Activated CD8-positive, alpha-beta memory T cell treated with anti-CD3 and anti-CD28 coated beads for 24 hours (primary cell): Measurements from ENCODE around the gene ANAPC16.
"Not testable (repeated sequence)": the region's sequence is repeated elsewhere in the genome, so short reads cannot be mapped to it uniquely, and the experiment has no call there.

ENCODE experiments used
- DNase-seq: peaks from one replicate; pipeline ENCODE4 v3.0.0-alpha.2; 2020

The ANAPC16 gene

DNA sequence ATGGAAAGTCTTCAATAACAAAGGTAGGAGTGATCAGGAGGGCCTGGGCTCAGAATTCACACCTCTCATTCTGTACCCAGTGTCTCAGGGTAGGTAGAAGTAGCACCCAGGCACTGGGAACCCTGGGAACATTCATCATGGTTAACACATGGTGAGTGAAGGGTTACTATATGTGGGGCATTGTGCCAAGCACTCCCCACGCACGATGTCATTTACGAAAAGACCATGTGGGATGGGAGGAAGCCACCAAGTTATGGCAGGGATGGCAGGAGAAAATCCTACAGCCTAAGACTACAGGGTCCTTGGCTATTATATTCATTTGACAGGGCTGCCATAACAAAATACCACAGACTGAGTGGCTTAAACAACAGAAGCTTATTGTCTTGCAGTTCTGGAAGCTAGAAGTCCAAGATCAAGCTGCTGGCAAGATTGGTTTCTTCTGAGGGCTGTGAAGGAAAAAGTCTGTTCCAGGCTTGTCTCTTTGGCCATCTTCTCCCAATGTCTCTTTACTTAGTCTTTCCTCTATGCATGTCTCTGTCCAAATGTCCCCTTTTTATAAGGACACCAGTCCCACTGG is 30.2 kb downstream of the ANAPC16 start:
- DNase-seq = no peak

DNA sequence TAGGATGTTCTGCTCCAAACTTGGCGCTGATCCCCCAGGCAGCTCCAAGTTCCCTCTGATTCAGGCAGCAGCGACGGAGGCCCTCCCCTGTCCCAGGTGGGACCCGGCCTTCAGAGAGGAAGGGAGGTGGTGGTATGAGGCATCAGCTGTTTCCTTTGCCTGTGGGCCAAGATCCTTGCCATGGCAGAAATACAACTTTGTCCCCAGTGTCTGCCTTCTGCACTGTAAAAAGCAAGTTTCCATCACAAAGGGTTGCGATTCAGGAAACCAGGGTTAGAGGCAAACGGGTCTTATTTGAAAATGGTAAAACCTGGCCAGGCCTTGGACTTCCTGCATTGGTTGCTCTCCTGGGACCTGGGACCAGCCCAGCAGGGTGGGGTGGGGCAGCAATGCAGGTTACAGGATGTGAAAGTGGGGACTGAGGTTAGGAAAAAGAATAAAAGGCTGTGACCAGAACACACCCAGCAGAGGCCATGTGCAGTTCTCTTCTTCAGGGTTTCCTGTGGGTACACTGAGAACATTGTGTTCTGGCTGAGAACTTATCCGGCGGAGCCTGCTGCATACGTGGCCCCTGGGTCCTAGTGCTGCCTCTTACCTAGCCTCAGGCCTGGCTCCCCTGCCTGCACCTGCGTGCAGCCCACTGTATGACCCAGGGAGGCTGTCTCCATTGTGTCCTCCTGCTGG is 32.8 kb downstream of the ANAPC16 start:
- peak; percentile 83 for DNase-seq

DNA sequence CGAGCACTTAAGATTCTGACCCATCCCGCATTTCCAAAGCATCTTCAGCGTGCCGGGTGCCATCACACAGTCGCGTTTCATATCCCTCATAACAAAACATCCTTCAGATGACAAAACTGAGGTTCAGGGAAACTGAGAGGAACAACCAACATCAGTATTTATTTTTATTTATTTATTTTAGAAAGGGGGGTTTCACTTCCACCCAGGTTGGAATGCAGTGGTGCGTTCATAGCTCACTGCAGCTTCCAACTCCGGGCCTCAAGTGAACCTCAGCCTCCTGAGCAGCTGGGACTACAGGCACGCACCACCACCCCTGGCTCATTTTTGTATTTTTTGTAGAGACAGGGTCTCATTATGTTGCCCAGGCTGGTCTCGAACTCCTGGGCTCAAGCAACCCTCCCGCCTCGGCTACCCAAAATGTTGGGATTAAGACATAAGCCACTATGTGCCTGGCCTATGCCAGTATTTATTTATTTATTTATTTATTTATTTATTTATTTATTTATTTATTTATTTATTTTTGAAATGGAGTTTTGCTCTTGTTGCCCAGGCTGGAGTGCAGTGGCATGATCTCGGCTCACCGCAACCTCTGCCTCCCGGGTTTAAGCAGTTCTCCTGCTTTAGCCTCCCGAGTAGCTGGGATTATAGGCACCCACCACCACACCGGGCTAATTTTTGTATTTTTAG is 33.5 kb downstream of the ANAPC16 start:
- not testable (repeated sequence) for DNase-seq

DNA sequence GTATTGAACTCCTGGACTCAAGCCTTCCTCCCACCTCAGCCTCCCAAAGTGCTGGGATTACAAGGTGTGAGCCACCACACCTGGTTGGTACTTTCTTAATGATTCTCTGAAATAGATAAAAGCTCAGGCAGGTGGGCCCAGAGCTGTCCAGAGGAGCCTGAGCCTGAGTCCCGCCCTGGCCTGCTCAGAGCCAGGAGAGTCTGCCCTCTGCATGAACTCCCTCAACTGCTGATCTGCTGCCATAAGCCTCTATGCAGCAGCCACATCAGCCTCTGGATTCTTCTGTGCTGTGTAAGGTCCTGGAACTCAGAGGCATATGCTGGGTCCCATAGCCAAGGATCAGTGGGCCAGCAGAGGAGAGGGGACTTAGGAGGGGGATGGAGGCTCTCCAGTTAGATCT is 34.9 kb downstream of the ANAPC16 start:
- DNase-seq = no peak

DNA sequence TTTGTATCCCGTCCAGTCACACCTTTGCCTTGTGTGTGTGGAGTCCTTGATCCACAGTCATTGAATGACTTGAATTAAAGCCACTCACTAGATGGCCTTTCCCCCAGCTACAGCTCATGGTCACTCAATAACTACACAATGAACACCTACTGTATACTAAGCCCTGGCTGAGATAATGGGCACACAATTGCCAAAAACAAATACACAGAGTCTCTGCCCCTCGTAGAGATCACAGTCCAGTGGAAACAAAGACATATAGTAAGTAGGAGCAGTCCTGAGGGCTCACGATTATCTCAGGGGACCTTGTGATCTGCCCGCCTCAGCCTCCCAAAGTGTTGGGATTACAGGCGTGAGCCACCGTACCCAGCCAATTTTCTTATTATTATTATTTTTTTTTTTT is 35.8 kb downstream of the ANAPC16 start:
- DNase-seq = no peak

DNA sequence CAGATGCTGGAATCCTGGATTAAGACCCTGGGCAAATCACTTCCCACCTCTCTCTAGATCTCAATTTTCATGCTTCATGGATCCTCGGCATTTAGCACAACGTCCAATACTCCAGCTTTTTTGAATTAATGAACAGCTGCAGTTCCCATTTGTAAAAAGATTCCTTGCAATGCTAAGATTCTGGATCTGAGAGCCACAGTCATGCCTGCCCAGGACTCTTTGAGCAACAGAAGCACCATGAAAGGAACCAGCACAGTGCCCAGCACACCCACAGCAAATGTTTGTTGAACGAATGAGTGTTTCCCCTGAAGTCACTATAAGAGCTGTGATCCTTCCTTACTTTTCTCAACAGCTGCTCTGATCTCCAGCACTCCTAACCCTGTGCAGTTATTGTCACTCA is 37.2 kb downstream of the ANAPC16 start:
- no peak for DNase-seq

DNA sequence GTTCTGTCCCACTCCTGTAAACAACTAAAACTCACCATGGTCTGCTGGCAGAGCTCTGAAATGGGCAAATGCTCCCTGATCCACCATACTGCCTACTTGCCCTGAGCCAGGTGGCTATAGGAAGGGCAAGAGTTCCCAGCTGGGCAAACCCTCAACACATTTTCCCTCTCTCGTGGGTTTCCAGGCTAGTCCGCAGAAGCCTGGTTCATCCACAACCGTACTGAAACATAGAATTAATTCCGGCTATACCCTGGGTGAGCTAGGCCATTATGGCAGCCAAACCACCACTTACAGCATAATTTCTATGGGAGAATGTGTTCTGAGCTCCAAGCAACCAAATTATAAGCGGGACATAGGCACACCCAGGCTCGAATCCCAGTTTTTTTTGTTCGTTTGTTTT is 37.8 kb downstream of the ANAPC16 start:
- no peak for DNase-seq

DNA sequence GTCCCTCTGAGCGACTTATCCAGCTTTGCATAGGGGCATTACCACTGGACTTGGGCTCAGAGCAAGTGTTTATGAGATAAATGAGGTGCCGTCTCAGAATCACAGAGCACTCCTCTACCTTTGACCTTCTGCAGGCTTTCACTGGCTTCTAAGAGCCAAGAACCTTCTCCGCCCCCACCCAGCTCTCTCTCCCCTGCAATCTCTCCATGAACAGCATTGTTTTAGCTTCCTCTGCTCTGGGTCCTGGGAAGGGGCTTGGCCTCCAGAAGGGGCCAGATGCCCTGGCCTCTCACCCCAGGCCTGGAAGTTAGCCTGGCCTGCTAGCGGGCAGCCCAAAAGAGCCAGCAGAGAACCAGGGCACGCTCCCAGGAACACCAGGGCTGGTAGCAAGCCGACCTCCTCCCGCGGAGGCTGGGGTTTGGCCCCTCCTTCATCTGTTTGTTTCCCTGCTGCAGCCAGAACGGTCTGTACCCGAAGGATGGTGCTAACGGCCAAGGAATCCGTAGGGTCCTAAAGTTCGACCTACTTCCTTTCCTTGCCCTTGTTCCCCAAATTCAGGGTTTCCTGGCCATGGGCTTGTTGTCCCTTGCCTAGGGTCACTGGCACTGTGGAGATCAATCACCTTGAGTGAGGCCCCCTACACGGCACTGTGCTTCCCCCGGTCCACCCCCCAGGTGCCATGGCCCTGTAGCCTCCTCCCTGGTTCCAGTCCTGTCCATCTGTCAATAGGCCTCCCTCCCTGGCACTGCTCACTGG is 39.2 kb downstream of the ANAPC16 start:
- peak; percentile 74 for DNase-seq

DNA sequence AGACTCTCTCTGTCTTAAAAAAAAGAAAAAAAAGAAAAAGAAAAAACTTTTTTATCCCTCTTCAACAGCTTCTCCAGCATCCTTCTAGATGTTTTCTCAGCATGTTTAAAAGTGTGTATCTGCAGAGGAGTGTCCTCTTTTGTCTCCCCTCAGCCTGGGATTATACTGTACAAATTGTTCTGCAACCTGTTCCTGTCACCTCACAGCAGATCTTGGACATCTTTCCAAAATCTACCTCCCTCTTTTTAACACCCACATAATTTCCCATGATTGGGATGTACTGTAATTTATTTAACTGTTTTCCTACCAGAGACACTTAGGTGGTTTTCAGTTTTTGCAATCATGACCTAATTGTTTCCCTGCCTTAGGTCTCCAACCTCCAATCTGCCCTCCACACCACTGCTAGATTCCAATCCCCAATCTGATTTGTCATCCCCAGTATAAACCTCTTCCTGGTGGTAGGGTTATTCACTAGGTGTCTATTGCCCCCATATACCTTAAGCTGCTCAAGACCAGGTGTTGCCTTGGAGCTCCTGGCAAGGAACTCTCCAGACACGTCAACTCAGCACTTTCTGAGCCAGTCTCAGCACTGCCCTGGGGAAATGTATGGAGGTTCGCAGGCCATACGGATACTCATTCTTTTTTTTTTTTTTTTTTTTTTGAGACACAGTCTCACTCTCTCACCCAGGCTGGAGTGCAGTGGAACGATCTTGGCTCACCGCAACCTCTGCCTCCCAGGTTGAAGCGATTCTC is 40.3 kb downstream of the ANAPC16 start:
- DNase-seq = no peak

DNA sequence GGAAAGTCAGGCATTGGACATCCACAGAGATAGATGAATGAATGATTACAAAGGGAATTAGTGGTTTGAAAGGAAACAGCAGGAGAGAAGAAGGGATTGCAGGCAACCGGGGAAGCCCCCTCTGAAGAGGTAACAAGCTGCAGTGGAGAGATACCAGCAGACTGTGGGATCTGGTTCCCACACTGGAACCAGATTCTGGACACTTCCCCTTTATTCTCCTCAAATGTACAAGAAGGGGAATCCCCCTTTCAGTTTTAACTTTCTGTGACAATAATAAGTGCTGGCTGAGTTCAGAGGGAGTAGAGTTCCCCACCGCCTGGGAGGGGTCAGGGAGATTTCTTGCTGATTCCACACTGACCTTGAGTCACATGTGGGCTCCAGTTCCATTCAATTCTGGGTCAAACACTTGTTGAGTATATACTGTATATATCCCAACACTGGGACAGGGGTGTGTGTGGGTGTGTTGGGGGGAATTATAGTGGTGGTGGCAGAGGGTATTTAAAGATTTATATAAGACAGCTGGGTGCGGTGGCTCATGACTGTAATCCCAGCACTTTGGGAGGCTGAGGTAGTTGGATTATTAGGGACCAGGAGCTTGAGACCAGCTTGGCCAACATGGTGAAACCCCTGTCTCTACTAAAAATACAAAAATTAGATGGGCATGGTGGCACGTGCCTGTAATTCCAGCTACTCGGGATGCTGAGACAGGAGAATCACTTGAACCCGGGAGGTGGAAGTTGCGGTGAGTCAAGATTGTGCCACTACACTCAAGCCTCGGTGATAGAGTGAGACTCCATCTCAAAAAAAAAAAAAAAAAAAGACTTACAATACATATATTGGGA is 41.5 kb downstream of the ANAPC16 start:
- DNase-seq = no peak

DNA sequence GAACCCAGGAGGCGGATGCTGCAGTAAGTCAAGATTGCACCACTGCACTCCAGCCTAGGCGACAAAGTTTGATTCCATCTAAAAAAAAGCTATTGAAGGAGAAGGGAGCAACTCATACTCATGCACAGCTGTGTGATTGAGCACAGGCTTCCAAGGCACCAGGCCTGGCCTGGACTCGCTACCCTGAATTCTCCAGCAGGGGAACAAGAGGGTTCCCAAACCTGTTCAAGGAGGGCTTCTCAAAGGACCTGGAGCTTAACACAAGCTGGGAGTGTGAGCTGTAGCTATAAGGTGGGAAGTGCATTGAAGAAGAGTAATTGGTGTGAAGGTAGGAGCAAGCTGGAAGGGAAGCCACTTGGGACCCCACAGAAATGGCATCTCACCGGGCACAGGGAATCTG is 42.8 kb downstream of the ANAPC16 start:
- no peak for DNase-seq

DNA sequence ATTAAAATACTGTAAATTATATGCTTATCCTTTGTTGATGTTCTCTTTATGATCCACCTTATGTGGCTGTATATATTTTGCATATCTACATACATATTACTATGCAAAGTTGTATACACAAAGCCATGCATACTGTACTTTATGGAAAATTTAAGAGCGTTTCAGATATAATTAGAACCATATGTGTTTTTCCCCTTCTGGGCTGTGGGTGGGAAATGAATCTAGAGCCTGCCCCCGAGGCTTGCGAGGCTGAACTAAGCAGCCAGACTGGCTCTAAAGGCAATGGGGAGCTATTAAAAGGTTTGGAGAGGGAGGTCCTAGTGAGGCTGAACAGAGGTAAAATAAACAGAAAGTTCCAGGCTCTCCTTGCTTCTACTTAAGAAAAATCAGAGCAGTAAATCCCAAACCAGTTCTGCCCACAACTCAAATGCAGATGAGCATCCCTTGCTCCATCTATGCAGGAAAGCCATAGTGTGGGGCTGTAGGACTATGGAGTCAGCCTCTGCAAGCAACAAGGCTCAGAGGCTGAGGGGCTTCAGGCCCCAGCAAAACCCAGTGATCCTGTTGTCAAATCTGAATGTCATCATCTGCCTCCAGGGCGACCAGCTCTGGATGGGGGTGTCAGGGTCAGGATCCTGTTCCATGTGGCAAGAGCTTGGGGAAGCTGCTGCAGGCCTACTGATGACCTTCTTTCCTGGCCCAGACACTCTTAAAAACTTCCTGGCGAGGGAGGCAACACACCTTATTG is 43.9 kb downstream of the ANAPC16 start:
- DNase-seq = no peak

DNA sequence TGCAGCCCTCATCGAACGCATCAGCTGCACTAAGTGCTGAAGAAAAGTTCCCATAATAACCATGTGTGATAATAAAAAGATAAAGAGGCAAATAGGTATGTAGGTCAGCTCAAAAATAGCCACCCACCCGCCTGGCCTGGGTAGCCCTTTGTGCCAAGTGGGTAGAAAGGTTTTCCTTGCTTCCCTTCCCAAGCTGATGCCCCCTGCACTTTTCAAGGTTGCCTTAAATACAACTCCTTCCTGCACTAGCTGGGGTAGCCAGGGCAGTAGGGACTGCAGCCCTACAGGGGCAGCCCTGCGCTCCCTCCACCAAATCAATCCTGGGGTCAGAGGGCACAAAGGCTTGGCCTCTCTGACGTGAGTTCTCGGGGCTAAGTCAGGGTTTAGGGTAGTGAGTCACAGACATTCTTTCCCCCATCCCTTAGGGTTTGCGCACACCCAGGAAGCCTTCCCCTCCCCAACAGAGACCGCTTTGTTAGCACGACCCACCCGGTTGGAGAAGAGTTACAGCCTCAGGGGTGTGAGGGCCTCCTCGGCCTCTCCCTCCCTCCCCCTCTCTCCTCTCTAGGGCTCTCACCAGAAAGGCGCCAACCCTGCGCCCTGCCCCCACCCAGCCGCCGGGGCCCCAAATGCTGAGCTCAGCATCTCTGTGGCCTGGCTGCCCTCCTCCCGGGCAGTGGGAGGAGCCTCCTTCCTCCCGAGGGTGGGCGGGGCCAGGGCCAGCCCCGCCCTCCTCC is 44.6 kb downstream of the ANAPC16 start:
- peak; percentile 94 for DNase-seq

DNA sequence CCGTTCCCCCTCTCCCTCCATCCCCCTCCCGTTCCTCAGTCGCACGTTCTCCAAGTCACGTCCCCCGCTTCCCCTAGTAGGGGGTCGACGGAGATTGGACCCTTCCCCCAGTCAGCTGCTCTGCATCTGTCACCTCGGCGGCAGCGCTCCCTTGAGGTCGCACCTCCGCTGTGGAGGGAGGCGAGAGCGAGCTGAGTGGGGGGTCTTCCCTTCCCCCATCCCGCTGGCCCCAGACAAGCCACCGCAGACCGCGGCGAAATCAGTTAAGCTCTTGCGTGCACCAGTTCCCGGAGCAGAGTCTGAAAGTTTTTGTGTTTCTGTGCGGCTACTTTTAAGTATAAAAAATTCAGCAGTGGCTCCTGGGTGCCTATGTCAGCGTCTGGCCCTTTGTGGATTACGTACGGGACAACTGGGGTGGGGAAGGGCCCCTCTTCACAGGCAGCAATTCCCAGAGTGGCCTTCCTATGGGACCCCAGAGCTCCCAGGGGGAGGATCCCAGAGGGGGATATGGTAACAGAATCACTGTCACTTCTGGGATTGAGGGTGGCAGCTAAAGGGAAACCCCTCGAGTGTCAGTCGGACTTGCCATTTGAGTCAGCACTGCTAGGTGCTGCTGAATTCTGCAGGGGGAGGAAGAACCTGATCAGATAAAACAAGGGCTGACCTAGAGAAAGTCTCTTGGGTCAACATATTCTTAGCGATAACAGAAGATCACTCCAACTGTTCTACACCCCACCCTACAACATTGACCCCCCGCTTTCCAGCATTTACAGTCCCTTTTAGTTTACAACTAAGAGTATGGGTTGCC is 45.4 kb downstream of the ANAPC16 start:
- DNase-seq = peak; percentile 88

DNA sequence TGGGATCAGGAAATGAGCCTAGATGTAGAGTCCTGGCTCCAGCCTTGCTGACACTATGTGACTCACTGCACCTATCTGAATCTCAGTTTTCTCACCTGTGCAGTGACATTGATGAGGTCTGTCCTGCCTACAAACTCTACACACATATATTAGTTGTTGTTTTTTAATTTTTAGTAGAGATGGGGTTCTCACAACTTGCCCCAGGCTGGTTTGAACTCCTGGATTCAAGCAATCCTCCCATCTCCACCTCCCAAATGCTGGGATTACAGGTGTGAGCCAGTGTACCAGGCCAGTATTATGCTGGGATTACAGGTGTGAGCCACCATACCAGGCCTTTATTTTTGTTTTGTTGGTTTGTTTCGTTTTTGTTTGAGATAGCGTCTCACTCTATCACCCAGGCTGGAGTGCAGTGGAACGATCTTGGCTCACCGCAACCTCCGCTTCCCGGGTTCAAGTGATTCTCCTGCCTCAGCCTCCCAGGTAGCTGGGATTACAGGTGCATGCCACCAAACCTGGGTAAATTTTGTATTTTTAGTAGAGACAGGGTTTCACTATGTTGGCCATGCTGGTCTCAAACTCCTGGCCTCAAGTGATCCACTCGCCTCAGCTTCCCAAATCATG is 46.1 kb downstream of the ANAPC16 start:
- DNase-seq = no peak

DNA sequence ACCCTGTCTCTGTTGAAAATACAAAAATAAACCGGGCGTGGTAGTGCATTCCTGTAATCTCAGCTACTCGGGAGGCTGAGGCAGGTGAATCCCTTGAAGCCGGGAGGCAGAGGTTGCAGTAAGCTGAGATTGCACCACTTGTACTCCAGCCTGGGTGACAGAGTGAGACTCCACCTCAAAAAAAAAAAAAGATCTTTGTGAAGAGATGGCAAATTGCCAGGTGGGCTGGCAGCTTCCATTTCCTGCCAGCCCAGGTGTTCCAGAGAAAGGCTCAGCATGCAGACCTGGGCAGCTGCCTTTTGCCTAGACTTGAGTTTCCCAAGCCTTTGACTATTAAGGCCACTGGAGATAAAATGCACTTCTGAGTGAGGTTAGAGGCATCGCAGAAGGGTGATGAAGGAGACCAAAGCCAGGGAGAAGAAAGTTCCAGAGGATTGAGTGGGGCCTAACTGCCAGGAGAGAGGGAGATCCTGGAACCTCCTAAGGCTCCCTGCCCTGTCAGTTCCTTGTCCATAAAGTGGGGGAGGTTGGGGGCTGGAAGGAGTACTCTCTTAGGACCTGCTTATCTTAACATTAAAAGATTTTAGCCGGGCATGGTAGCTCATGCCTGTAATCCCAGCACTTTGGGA is 47.9 kb downstream of the ANAPC16 start:
- no peak for DNase-seq

DNA sequence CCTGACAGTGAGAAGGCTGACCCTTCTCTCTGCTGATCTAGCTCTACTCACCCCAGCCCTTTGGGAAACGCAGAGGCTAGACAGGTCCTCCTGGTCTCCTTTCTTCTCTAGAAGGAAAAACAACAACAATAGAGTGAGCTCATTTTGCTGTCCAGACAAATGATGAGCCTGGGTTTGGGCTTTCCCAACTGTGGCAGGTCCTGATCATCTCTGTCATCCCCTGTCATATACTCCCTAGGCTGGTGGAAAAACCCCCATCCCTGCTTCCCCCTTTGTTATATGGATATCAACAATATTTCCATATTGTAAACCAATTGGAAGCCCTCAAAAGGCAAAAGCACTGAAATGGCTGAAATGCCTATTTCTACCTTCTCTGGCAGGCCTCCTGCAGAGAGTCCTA is 48.7 kb downstream of the ANAPC16 start:
- no peak for DNase-seq

DNA sequence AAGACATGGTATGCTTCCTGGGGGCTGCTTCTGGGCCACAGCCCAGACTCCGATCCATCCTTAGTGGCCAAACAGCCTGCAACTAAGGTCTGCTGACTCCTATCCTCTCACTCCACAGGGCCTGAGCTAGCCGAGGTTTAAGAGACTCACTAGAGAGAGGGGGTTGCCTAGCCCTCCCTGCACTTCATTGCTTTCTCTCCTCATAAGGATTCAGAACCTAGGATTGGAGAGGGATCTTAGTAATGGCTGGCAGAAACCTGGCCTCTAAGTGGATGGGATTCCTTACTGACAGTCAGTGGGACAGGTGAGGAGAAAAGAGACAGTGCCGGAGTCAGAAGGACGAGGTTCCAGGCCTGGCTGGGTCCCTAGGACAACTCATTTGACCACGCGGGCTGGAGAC is 49.7 kb downstream of the ANAPC16 start:
- no peak for DNase-seq
